GM12873 (cell line): ENCODE measurements around the gene CFAP298.

Experiments
- CTCF ChIP-seq: IDR thresholded peaks from 2 replicates; pipeline ENCODE4 v1.5.1; 2012; ENCODE audit warnings: low read depth, mild to moderate bottlenecking, moderate library complexity, low read length, control low read depth; ENCODE audit not compliant: insufficient read depth; ENCODE audit errors: missing control alignments

CFAP298 gene

GRCh38 chr21:32587651-32588050 lies 24.5 kb downstream of the CFAP298 start:
- no peak for TF ChIP-seq CTCF

- no peak for TF ChIP-seq CTCF
Observed at GRCh38 chr21:32587120-32587519, 25.1 kb downstream of the CFAP298 start.

GRCh38 chr21:32585970-32586369 lies 26.2 kb downstream of the CFAP298 start:
- no peak for TF ChIP-seq CTCF

- TF ChIP-seq CTCF = no peak
Observed at GRCh38 chr21:32585042-32585710, 27.0 kb downstream of the CFAP298 start, which contains the start of gene TCP10L. TSS of gene TCP10L (minus strand) at chr21:32585523. CDS start at chr21:32584304, 1,219 bp downstream.

GRCh38 chr21:32584472-32584871 lies 27.7 kb downstream of the CFAP298 start:
- TF ChIP-seq CTCF = no peak

GRCh38 chr21:32581732-32582131 lies 30.4 kb downstream of the CFAP298 start:
- TF ChIP-seq CTCF = no peak

GRCh38 chr21:32580949-32581348 lies 31.2 kb downstream of the CFAP298 start:
- no peak for TF ChIP-seq CTCF
